HEK293 (cell line): ENCODE data around the gene FUOM.

ENCODE experiments used
- CTCF ChIA-PET: fragments of 350-600 bp; formaldehyde crosslinking; extraction: SDS; loops from one replicate; lab custom pipeline; 2021; ENCODE audit warnings: antibody characterized with exemption; lab: Yijun Ruan, JAX
- POLR2A ChIA-PET: fragments of 300-600 bp; formaldehyde crosslinking; extraction: SDS; loops from one replicate; lab custom pipeline; 2020; ENCODE audit warnings: antibody characterized with exemption, inconsistent platforms; lab: Yijun Ruan, JAX
- H3K27ac ChIP-seq: fragments of 200-500 bp; sonication (Bioruptor generic); 2 replicates; pipeline ENCODE4 v1.5.1; 2014; ENCODE audit warnings: low read depth, low read length, control low read depth, inconsistent platforms; ENCODE audit errors: extremely low read depth
- H3K36me3 ChIP-seq, 2 experiments: fragments of 200-500 bp in 1 of 2; sonication (Bioruptor generic) in 1 of 2; 1 replicate in 1 of 2; 2 replicates in 1 of 2; pipeline ENCODE4 v1.5.1; 2014 to 2017; ENCODE audit warnings: inconsistent platforms in 2 of 2, low read length in 2 of 2; ENCODE audit not compliant: control insufficient read depth in 2 of 2, insufficient read depth in 1 of 2
- H3K4me1 ChIP-seq: fragments of 200-500 bp; sonication (Bioruptor generic); 2 replicates; pipeline ENCODE4 v1.5.1; 2014; ENCODE audit warnings: mild to moderate bottlenecking, low read length, inconsistent platforms; ENCODE audit not compliant: control insufficient read depth, insufficient read depth
- H3K4me3 ChIP-seq: 2 replicates; pipeline ENCODE4 v1.5.1; 2011; ENCODE audit warnings: low read depth, mild to moderate bottlenecking, control low read depth, low read length, moderate library complexity
- H3K9me3 ChIP-seq: fragments of 200-500 bp; sonication (Bioruptor generic); 2 replicates; pipeline ENCODE4 v1.5.1; 2014; ENCODE audit warnings: low read depth, low read length, inconsistent platforms; ENCODE audit not compliant: control insufficient read depth, insufficient read depth
- EGR2 ChIP-seq: fragments of 450-650 bp; formaldehyde crosslinking; IDR thresholded peaks from 2 replicates; pipeline ENCODE4 v1.5.1; 2016; ENCODE audit warnings: low read depth, missing biosample characterization, missing genetic modification characterization
- GLIS2 ChIP-seq: fragments of 450-650 bp; formaldehyde crosslinking; IDR thresholded peaks from 2 replicates; pipeline ENCODE4 v1.5.1; 2016; ENCODE audit warnings: missing biosample characterization, missing genetic modification characterization
- KLF16 ChIP-seq: fragments of 450-650 bp; formaldehyde crosslinking; IDR thresholded peaks from 2 replicates; pipeline ENCODE4 v1.5.1; 2017; ENCODE audit warnings: missing biosample characterization, missing genetic modification characterization
- KLF8 ChIP-seq: fragments of 450-650 bp; formaldehyde crosslinking; IDR thresholded peaks from 2 replicates; pipeline ENCODE4 v1.5.1; 2016; ENCODE audit warnings: missing biosample characterization, missing genetic modification characterization
- SCRT1 ChIP-seq: fragments of 450-650 bp; formaldehyde crosslinking; IDR thresholded peaks from 2 replicates; pipeline ENCODE4 v1.5.1; 2016; ENCODE audit warnings: missing biosample characterization, missing genetic modification characterization, borderline replicate concordance
- SP3 ChIP-seq: fragments of 450-650 bp; formaldehyde crosslinking; IDR thresholded peaks from 2 replicates; pipeline ENCODE4 v1.5.1; 2016; ENCODE audit warnings: missing biosample characterization, missing genetic modification characterization
- TRIM28 ChIP-seq: IDR thresholded peaks from 2 replicates; pipeline ENCODE4 v1.6.1; 2011; ENCODE audit warnings: low read length, control low read depth, borderline replicate concordance
- YY1 ChIP-seq: fragments of 450-650 bp; formaldehyde crosslinking; IDR thresholded peaks from 2 replicates; pipeline ENCODE4 v1.5.1; 2018; ENCODE audit warnings: missing biosample characterization, missing genetic modification characterization
- ZFHX2 ChIP-seq: fragments of 450-650 bp; formaldehyde crosslinking; conservative IDR thresholded peaks from 2 replicates; pipeline ENCODE4 v1.5.1; 2016; ENCODE audit warnings: missing biosample characterization, missing genetic modification characterization
- ZIC2 ChIP-seq: fragments of 450-650 bp; formaldehyde crosslinking; IDR thresholded peaks from 2 replicates; pipeline ENCODE4 v1.5.1; 2016; ENCODE audit warnings: missing biosample characterization, missing genetic modification characterization
- ZNF155 ChIP-seq: fragments of 450-650 bp; formaldehyde crosslinking; IDR thresholded peaks from 2 replicates; pipeline ENCODE4 v1.5.1; 2016; ENCODE audit warnings: missing biosample characterization, missing genetic modification characterization
- ZNF211 ChIP-seq: fragments of 450-650 bp; formaldehyde crosslinking; IDR thresholded peaks from 2 replicates; pipeline ENCODE4 v1.5.1; 2016; ENCODE audit warnings: low read depth, missing biosample characterization, missing genetic modification characterization
- ZNF292 ChIP-seq: fragments of 450-650 bp; formaldehyde crosslinking; IDR thresholded peaks from 2 replicates; pipeline ENCODE4 v1.5.1; 2016; ENCODE audit warnings: low read depth, missing biosample characterization, missing genetic modification characterization, borderline replicate concordance
- ZNF311 ChIP-seq: fragments of 450-650 bp; formaldehyde crosslinking; IDR thresholded peaks from 2 replicates; pipeline ENCODE4 v1.5.1; 2017; ENCODE audit warnings: missing biosample characterization, missing genetic modification characterization, borderline replicate concordance
- ZNF350 ChIP-seq: fragments of 450-650 bp; formaldehyde crosslinking; IDR thresholded peaks from 2 replicates; pipeline ENCODE4 v1.5.0; 2017; ENCODE audit warnings: missing biosample characterization, mild to moderate bottlenecking, missing genetic modification characterization
- ZNF354C ChIP-seq: fragments of 450-650 bp; formaldehyde crosslinking; IDR thresholded peaks from 2 replicates; pipeline ENCODE4 v1.5.1; 2016; ENCODE audit warnings: missing biosample characterization, missing genetic modification characterization, low read depth, borderline replicate concordance
- ZNF560 ChIP-seq: fragments of 450-650 bp; formaldehyde crosslinking; IDR thresholded peaks from 2 replicates; pipeline ENCODE4 v1.5.1; 2017; ENCODE audit warnings: missing biosample characterization, missing genetic modification characterization, borderline replicate concordance
- ZNF626 ChIP-seq: fragments of 450-650 bp; sonication (Bioruptor Pico); formaldehyde crosslinking; IDR thresholded peaks from 2 replicates; pipeline ENCODE4 v1.5.1; 2018; ENCODE audit warnings: missing biosample characterization, missing genetic modification characterization, inconsistent platforms
- ZNF660 ChIP-seq: fragments of 450-650 bp; IDR thresholded peaks from 2 replicates; pipeline ENCODE4 v1.5.1; 2018; ENCODE audit warnings: missing biosample characterization, mild to moderate bottlenecking, missing genetic modification characterization
- TF ChIP-seq, protein P1 (sequence below): fragments of 450-650 bp; formaldehyde crosslinking; conservative IDR thresholded peaks from 2 replicates; pipeline ENCODE4 v1.5.1; 2016; ENCODE audit warnings: low read depth, missing biosample characterization, missing genetic modification characterization
- TF ChIP-seq, protein P2 (sequence below): fragments of 450-650 bp; formaldehyde crosslinking; optimal IDR thresholded peaks from 2 replicates; pipeline ENCODE3; 2016; ENCODE audit warnings: missing biosample characterization, mild to moderate bottlenecking, missing genetic modification characterization
- TF ChIP-seq, protein P3 (sequence below): fragments of 450-650 bp; formaldehyde crosslinking; IDR thresholded peaks from 2 replicates; pipeline ENCODE4 v1.5.1; 2016; ENCODE audit warnings: missing biosample characterization, missing genetic modification characterization

Gene FUOM, protein sequence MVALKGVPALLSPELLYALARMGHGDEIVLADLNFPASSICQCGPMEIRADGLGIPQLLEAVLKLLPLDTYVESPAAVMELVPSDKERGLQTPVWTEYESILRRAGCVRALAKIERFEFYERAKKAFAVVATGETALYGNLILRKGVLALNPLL

DNA sequence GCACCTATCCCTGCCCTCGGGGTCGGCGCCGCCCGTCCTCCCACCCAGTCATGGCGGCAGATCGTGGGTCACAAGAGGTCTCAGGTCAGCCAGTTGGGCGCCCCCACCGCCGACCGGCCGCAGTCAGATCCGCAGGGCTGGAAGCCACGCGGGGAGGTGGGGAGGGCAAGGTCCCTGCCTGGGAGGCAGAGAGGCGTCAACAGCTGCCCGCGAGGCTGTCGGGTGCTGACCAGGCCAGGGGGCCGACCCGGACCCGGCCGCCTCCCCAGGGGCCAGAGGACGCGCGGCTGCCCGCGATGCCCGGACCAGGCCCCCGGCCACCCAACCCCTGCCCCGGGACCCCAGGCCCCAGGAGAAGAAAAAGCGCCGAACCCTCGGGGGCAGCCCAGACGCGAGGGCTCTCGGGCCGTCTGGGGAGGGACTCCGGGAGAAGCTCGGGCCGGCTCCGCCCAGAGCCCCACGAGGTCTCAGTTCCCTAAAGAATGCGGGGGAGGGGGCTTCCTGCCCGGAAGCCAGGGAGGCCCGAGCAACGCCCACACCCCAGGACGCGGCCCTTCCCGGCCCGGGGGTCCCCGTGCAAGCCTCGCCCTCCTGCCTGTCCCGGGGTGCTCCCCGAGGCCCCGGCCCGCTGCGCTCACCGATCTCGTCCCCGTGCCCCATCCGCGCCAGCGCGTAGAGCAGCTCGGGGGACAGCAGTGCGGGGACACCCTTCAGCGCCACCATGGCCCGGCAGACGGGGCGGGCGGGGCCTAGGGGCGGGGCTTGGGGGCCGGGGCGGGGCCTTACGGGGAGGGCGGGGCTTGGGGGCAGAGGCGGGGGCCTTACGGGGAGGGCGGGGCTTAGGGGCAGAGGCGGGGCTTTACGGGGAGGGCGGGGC, at the start of gene FUOM:
Gene FUOM (minus strand): TSS at position 735 of the 877 bp plus-strand sequence. CDS start 12 bp downstream, at position 723.
- TF ChIP-seq SP3 (0 out of 2 replicates have a peak, but pooled peaks have one; percentile 30), ZNF155 (tag by site-specific recombination) (no peak), ZNF292 (tag by site-specific recombination) (no peak), GLIS2 (tag by site-specific recombination) (peak; percentile 47), EGR2 (tag by site-specific recombination) (peak; percentile 31; the same call in 1 of the 2 replicates), TRIM28 (no peak), ZIC2 (tag by site-specific recombination) (peak; percentile 40; the same call in 1 of the 2 replicates), KLF8 (tag by site-specific recombination) (no peak), ZFHX2 (tag by site-specific recombination) (peak; percentile 47)
- TF ChIP-seq, protein P1, sequence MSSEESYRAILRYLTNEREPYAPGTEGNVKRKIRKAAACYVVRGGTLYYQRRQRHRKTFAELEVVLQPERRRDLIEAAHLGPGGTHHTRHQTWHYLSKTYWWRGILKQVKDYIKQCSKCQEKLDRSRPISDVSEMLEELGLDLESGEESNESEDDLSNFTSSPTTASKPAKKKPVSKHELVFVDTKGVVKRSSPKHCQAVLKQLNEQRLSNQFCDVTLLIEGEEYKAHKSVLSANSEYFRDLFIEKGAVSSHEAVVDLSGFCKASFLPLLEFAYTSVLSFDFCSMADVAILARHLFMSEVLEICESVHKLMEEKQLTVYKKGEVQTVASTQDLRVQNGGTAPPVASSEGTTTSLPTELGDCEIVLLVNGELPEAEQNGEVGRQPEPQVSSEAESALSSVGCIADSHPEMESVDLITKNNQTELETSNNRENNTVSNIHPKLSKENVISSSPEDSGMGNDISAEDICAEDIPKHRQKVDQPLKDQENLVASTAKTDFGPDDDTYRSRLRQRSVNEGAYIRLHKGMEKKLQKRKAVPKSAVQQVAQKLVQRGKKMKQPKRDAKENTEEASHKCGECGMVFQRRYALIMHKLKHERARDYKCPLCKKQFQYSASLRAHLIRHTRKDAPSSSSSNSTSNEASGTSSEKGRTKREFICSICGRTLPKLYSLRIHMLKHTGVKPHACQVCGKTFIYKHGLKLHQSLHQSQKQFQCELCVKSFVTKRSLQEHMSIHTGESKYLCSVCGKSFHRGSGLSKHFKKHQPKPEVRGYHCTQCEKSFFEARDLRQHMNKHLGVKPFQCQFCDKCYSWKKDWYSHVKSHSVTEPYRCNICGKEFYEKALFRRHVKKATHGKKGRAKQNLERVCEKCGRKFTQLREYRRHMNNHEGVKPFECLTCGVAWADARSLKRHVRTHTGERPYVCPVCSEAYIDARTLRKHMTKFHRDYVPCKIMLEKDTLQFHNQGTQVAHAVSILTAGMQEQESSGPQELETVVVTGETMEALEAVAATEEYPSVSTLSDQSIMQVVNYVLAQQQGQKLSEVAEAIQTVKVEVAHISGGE (tag by site-specific recombination): peak; percentile 88
- TF ChIP-seq, protein P2, sequence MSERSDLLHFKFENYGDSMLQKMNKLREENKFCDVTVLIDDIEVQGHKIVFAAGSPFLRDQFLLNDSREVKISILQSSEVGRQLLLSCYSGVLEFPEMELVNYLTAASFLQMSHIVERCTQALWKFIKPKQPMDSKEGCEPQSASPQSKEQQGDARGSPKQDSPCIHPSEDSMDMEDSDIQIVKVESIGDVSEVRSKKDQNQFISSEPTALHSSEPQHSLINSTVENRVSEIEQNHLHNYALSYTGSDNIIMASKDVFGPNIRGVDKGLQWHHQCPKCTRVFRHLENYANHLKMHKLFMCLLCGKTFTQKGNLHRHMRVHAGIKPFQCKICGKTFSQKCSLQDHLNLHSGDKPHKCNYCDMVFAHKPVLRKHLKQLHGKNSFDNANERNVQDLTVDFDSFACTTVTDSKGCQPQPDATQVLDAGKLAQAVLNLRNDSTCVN (tag by site-specific recombination): peak; percentile 31
- TF ChIP-seq, all 188 proteins: peak for 7
- no peak within 1 kb of the TSS for H3K4me3 ChIP-seq
- ChIA-PET POLR2A (interaction anchor here (0.6 to 1.1 kb wide), 2 partner anchors 13 to 16 kb away, joined by 3 to 5 read pairs; partner anchors contain the start of gene ECHS1), CTCF (interaction anchor here (1.2 kb wide), 1 partner anchor 28 kb away, joined by 3 read pairs; no protein-coding TSS in a partner anchor)
- H3K27ac ChIP-seq: no peak within 1 kb of the TSS
- no peaks in the 10 kb centered on the region for H3K9me3 ChIP-seq
- H3K36me3 ChIP-seq: peaks cover 0 to 11% of the 10 kb centered on the region in 2 experiments; a peak in 1 of 3 replicates
- peaks cover 4% of the 10 kb centered on the region; the same call in 1 of the 2 replicates for H3K4me1 ChIP-seq

DNA sequence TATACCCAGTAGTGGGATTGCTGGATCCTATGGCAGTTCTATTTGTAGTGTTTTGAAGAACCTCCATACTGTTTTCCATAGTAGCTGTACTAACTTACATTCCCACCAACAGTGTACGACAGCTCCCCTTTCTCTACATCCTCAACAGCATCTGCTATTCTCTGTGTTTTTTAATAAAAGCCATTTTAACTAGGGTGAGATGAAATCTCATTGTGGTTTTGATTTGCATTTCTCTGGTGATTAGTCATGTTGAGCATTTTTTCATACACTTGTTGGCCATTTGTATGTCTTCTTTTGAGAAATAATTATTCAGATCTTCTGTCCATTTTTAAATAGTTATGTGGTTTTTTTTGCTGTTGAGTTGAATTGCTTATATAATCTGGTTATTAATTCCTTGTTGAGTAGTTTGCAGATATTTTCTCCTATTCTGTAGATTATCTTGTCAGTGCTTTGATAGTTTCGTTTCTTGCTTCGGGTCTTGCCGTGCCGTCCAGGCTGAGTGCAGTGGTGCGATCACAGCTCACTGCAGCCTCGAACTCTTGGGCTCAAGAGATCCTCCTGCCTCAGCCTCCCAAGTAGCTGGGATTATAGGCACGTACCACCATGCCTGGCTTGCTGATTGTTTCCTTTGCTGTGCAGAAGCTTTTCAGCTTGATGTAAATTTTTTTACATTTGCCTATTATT, 48.2 kb upstream of the FUOM start:
- ChIA-PET POLR2A (no interaction called here), CTCF (no interaction called here)
- no peak overlapping the region for H3K4me3 ChIP-seq
- no peaks in the 10 kb centered on the region; the same call in 1 of the 2 replicates for H3K9me3 ChIP-seq
- no peak overlapping the region for H3K27ac ChIP-seq
- no peaks in the 10 kb centered on the region for H3K4me1 ChIP-seq
- H3K36me3 ChIP-seq: peaks cover 53 to 93% of the 10 kb centered on the region in 2 experiments
- TF ChIP-seq, protein P3, sequence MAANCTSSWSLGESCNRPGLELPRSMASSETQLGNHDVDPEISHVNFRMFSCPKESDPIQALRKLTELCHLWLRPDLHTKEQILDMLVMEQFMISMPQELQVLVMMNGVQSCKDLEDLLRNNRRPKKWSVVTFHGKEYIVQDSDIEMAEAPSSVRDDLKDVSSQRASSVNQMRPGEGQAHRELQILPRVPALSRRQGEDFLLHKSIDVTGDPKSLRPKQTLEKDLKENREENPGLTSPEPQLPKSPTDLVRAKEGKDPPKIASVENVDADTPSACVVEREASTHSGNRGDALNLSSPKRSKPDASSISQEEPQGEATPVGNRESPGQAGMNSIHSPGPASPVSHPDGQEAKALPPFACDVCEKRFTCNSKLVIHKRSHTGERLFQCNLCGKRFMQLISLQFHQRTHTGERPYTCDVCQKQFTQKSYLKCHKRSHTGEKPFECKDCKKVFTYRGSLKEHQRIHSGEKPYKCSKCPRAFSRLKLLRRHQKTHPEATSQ: no peak
- TF ChIP-seq ZNF354C: no peak
- no peak for TF ChIP-seq ZNF626 (tag by site-specific recombination)
- TF ChIP-seq ZNF311 (tag by site-specific recombination): no peak
- no peak for TF ChIP-seq ZNF211 (tag by site-specific recombination)
- no peak for TF ChIP-seq ZNF560 (tag by site-specific recombination)
- TF ChIP-seq YY1 (tag by site-specific recombination): no peak
- TF ChIP-seq ZNF660 (tag by site-specific recombination): no peak
- TF ChIP-seq ZNF350 (tag by site-specific recombination): no peak
- no peak for TF ChIP-seq KLF16 (tag by site-specific recombination)
- TF ChIP-seq SCRT1 (tag by site-specific recombination): no peak
